A549 (cell line): ENCODE data around the gene CFAP46.

Experiments
- BHLHE40 ChIP-seq: IDR thresholded peaks from 2 replicates; pipeline ENCODE4 v1.6.1; 2012; ENCODE audit warnings: low read depth, low read length, inconsistent platforms
- CBX8 ChIP-seq: fragments of 200-600 bp; sonication (generic); IDR thresholded peaks from 2 replicates; pipeline ENCODE4 v1.6.1; 2016
- CEBPB ChIP-seq, 2 experiments: fragments of >200 bp in 1 of 2; sonication (Bioruptor Twin) in 1 of 2; formaldehyde crosslinking in 1 of 2; IDR thresholded peaks; 2 replicates each; pipeline ENCODE4 v1.6.1; 2012 to 2016
- CHD4 ChIP-seq: fragments of 200-600 bp; sonication (generic); IDR thresholded peaks from 2 replicates; pipeline ENCODE4 v1.6.1; 2016; ENCODE audit warnings: antibody characterized with exemption, mild to moderate bottlenecking, borderline replicate concordance
- EP300 ChIP-seq, 2 experiments: fragments of >200 bp; sonication (Bioruptor Twin); formaldehyde crosslinking; IDR thresholded peaks; 2 replicates in 1 of 2; 3 replicates in 1 of 2; pipeline ENCODE4 v1.6.1; 2016 to 2017
- ESRRA ChIP-seq: fragments of 150-350 bp; IDR thresholded peaks from 2 replicates; pipeline ENCODE4 v1.6.1; 2014; ENCODE audit warnings: mild to moderate bottlenecking, low read length, borderline replicate concordance
- POLR2AphosphoS2 ChIP-seq: conservative IDR thresholded peaks from 2 replicates; pipeline ENCODE4 v1.6.1; 2012; ENCODE audit warnings: low read length, improper control_type of control experiment, inconsistent platforms
- TF ChIP-seq, protein P1 (sequence below): fragments of >200 bp; sonication (Bioruptor Twin); formaldehyde crosslinking; IDR thresholded peaks from 3 replicates; pipeline ENCODE4 v1.5.1; 2016

DNA sequence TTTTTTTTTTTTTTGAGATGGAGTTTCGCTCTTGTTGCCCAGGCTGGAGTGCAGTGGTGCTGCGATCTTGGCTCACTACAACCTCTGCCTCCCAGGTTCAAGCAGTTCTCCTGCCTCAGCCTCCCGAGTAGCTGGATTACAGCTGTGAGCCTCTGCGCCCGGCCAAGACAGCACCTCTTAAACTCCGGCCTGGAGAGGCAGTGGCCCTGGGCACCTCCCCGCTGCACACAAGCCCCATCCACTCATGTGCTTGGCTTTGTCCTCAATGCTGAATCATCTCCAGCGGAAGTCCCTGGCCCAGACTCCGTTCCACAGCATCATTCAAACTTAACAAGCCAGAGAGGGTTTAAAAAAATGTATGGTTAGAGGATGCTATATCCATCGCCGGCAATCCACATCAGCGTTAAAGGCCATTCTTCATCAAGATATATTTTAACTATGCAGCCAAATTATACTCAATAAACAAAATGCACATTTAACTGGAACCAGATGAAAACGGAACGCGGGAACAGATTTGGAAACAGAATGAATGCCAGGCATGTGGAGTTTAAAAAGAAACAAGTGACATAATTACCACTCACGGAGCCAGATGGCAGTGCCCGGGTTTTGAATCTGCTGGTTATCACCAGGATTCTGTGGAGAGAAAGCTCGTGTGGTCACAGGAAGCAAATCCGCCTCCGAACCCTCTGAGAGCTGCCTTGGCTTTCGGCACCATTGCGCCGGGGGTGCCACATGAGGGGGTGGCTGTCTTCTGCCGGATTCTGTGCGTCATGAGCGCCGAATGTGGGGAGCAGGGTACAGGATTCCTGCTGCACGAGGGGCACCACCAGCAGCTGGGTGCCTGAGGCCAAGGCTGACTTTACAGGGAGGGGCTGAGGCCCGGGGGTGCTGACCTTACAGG lies 45.6 kb upstream of the CFAP46 start:
- TF ChIP-seq POLR2AphosphoS2 (no peak), BHLHE40 (no peak), EP300 (IDR thresholded peaks at IDR 0.05) (no peak), CEBPB (IDR thresholded peaks at IDR 0.05) (no peak), CHD4 (no peak), CBX8 (no peak), ESRRA (no peak)
- TF ChIP-seq, protein P1, sequence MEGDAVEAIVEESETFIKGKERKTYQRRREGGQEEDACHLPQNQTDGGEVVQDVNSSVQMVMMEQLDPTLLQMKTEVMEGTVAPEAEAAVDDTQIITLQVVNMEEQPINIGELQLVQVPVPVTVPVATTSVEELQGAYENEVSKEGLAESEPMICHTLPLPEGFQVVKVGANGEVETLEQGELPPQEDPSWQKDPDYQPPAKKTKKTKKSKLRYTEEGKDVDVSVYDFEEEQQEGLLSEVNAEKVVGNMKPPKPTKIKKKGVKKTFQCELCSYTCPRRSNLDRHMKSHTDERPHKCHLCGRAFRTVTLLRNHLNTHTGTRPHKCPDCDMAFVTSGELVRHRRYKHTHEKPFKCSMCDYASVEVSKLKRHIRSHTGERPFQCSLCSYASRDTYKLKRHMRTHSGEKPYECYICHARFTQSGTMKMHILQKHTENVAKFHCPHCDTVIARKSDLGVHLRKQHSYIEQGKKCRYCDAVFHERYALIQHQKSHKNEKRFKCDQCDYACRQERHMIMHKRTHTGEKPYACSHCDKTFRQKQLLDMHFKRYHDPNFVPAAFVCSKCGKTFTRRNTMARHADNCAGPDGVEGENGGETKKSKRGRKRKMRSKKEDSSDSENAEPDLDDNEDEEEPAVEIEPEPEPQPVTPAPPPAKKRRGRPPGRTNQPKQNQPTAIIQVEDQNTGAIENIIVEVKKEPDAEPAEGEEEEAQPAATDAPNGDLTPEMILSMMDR, result no peak
